Stimulated activated CD4-positive, alpha-beta T cell treated with anti-CD3 and anti-CD28 coated beads, Interleukin-15, amount 100 ng/mL, for 24 hours (primary cell): ENCODE data around the gene GP1BA.

Experiments
- DNase-seq: peaks from one replicate; pipeline ENCODE4 v3.0.0-alpha.2; 2020

The GP1BA gene

GRCh38 chr17:4978726-4979125 is 46.6 kb downstream of the GP1BA start:
- no peak for DNase-seq

- DNase-seq: peak; percentile 54
Measured at GRCh38 chr17:4980644-4981216, 48.7 kb downstream of the GP1BA start.

- no peak for DNase-seq
Measured at GRCh38 chr17:4982305-4982704, 50.2 kb downstream of the GP1BA start.
